Cardiac muscle cell (in vitro differentiated cells and primary cell): ENCODE measurements around the gene TMEM116. TPM values are rescaled to one million over a fixed set of nuclear protein-coding genes. Genes with fewer than 3 reads are reported as not detected.

ENCODE experiments used
- DNase-seq, 2 donors: peaks; one replicate each; pipeline versions ENCODE4 v3.0.0 to v3.0.0-alpha.2; 2010 to 2017; ENCODE audit warnings: low read depth in 1 of 2, low spot score in 1 of 2
- H3K27ac ChIP-seq: fragments of 200-600 bp; sonication (generic); 2 replicates; pipeline ENCODE4 v1.5.1; 2016
- H3K27me3 ChIP-seq: fragments of 200-600 bp; sonication (generic); 2 replicates; pipeline ENCODE4 v1.6.0; 2016; ENCODE audit warnings: control low read depth
- H3K36me3 ChIP-seq: fragments of 200-600 bp; sonication (generic); 2 replicates; pipeline ENCODE4 v1.5.1; 2016; ENCODE audit warnings: control low read depth
- H3K4me1 ChIP-seq: fragments of 200-600 bp; sonication (generic); 2 replicates; pipeline ENCODE4 v1.8.1; 2017; ENCODE audit warnings: low read depth, mild to moderate bottlenecking, mixed run types
- H3K4me3 ChIP-seq: fragments of 200-600 bp; sonication (generic); 2 replicates; pipeline ENCODE4 v1.5.1; 2016; ENCODE audit warnings: mild to moderate bottlenecking
- H3K9me3 ChIP-seq: fragments of 200-600 bp; sonication (generic); 2 replicates; pipeline ENCODE4 v1.5.1; 2017; ENCODE audit warnings: low read depth, mild to moderate bottlenecking, control low read depth
- polyA plus RNA-seq: library from polyadenylated mRNA; unstranded; fragments of >200 nt; fragmentation: Nextera tagmentation; extraction: Ambion mirVana; gene quantifications from 2 replicates; pipeline ENCODE4 v1.2.1, GENCODE V29; 2016
- total RNA-seq: library from RNA; depleted of rRNA; stranded (reverse); fragments of >200 nt; gene quantifications from 2 replicates; pipeline ENCODE4 v1.2.3, GENCODE V29; 2016
- TF ChIP-seq, protein P1 (sequence below): IDR thresholded peaks from 2 replicates; pipeline ENCODE4 v1.5.1; 2012; ENCODE audit warnings: low read depth, mild to moderate bottlenecking, low read length

TMEM116 gene
- total and polyA plus RNA-seq, 2 experiments from 2014 or later = 12.9 to 30.4 TPM

DNA sequence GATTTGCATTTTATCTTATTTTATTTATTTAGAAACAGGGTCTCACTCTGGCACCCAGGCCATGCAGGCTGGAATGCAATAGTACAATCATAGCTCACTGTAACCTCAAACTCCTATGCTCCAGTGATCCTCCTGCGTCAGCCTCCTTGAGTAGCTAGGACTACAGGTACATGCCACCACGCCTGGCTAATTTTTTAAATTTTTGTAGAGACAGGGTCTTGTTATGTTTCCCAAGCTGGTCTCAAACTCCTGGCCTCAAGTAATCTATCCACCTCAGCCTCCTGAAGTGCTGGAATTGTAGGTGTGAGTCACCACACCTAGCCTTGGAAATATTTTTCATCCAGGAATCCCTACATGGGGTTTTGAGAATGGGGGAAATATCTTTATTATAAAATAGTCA is 86.3 kb downstream of the TMEM116 start:
- Histone ChIP-seq H3K36me3 (no peaks in the 10 kb centered on the region), H3K4me1 (no peaks in the 10 kb centered on the region), H3K4me3 (no peak overlapping the region), H3K27ac (no peak overlapping the region), H3K27me3 (no peaks in the 10 kb centered on the region), H3K9me3 (no peaks in the 10 kb centered on the region)
- TF ChIP-seq, protein P1, sequence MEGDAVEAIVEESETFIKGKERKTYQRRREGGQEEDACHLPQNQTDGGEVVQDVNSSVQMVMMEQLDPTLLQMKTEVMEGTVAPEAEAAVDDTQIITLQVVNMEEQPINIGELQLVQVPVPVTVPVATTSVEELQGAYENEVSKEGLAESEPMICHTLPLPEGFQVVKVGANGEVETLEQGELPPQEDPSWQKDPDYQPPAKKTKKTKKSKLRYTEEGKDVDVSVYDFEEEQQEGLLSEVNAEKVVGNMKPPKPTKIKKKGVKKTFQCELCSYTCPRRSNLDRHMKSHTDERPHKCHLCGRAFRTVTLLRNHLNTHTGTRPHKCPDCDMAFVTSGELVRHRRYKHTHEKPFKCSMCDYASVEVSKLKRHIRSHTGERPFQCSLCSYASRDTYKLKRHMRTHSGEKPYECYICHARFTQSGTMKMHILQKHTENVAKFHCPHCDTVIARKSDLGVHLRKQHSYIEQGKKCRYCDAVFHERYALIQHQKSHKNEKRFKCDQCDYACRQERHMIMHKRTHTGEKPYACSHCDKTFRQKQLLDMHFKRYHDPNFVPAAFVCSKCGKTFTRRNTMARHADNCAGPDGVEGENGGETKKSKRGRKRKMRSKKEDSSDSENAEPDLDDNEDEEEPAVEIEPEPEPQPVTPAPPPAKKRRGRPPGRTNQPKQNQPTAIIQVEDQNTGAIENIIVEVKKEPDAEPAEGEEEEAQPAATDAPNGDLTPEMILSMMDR = no peak
- DNase-seq = no peak

DNA sequence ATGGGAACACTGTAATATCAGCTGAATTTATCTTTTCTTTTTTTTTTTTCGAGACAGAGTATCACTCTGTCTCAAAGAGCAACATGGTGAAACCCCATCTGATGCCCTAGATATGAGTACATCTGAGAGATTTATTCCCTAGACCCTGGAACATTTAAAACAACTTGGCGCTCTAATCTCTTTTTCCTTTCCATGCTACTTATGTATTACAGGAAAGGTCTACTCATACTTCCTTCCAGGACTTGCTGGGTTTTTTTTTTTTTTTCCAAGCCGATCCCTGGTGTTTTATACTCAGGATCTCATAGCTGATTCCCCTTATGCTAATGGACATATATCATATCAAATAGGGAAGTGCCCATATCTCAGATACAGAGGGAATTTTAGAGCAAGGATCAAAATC is 87.8 kb downstream of the TMEM116 start:
- DNase-seq = no peak
- Histone ChIP-seq H3K4me1 (no peaks in the 10 kb centered on the region), H3K27me3 (no peaks in the 10 kb centered on the region), H3K4me3 (no peak overlapping the region), H3K27ac (no peak overlapping the region), H3K9me3 (no peaks in the 10 kb centered on the region), H3K36me3 (no peaks in the 10 kb centered on the region)
- TF ChIP-seq, protein P1 = no peak

DNA sequence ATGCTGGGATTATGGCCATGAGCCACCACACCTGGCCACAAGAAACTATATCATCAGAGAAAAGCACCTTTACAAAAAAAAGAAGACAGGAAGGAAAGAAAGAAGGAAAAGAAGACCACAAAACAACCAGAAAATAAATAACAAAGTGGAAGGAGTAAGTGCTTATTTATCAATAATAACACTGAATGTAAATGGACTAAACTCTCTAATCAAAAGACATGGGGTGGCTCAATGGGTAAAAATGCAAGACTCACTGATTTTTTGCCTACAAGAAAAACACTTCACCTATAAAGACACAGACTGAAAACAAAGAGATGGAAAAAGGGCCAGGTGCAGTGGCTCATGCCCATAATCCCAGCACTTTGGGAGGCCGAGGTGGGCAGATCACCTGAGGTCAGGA is 105.2 kb downstream of the TMEM116 start:
- no peak for DNase-seq
- H3K4me1 ChIP-seq = peaks cover 4% of the 10 kb centered on the region
- H3K27me3 ChIP-seq = no peaks in the 10 kb centered on the region
- H3K4me3 ChIP-seq = no peak overlapping the region
- no peak overlapping the region for H3K27ac ChIP-seq
- H3K9me3 ChIP-seq = no peaks in the 10 kb centered on the region
- no peaks in the 10 kb centered on the region for H3K36me3 ChIP-seq
- TF ChIP-seq, protein P1 = no peak

DNA sequence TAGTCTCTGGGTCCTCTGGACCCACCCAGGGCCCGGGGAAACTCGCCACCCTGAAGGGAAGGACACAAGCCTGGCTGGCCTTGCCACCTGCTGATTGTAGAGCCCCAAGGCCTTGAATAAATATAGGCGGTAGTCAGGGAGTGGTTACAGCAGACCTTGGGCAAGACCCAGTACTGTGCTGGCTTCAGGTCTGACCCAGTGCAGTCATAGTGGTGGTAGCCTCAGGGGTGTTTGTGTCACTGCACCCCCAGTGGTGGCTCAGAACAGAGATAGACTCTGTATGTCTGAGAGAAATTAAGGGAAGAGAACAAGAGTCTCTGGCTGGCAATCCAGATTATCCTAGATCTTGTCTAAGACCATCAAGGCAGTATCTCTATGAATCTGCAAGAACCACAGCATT is 107.5 kb downstream of the TMEM116 start:
- H3K9me3 ChIP-seq = no peaks in the 10 kb centered on the region
- H3K27me3 ChIP-seq = no peaks in the 10 kb centered on the region
- no peak overlapping the region for H3K27ac ChIP-seq
- H3K36me3 ChIP-seq = peaks cover 3% of the 10 kb centered on the region
- TF ChIP-seq, protein P1 = no peak
- no peak for DNase-seq
- no peak overlapping the region for H3K4me3 ChIP-seq
- H3K4me1 ChIP-seq = peaks cover 4% of the 10 kb centered on the region

DNA sequence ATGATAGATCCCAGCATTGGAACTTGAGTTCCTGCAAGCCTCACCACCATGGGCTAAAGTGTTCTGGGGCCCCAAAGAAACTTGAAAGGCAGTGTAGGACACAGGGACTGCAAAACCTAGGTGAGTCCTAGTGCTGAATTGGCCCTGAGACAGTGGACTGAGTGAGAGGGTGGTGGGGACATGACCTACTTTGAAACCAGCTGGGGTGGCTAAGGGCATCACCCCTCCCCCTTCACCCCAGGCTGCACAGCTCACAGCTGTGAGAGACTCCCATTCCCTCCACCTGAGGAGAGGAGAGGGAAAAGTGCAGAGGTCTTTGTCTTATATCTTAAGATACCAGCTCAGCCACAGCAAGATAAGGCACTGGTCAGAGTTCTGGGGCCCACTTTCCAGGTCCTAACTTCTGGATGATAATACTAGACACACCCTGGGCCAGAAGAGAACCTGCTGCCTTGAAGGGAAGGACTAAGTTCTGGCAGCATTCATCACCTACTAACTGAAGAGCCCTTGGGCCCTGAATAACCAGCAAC is 108.5 kb downstream of the TMEM116 start:
- TF ChIP-seq, protein P1 = no peak
- no peaks in the 10 kb centered on the region for H3K27me3 ChIP-seq
- H3K36me3 ChIP-seq = peaks cover 3% of the 10 kb centered on the region
- peak overlapping the region; percentile 45 for H3K27ac ChIP-seq
- H3K4me3 ChIP-seq = no peak overlapping the region
- peaks cover 4% of the 10 kb centered on the region for H3K4me1 ChIP-seq
- no peaks in the 10 kb centered on the region for H3K9me3 ChIP-seq
- DNase-seq = peak in 1 of 2 donors; percentile 7
